ENCODE results near the gene HIRA. TPM values are rescaled to one million over a fixed set of nuclear protein-coding genes. Genes with fewer than 3 reads are reported as not detected.

HIRA gene
- total RNA-seq, 1 experiment from 2014 or later: 50.6 TPM

GRCh38 chr22:19466126-19466716 is 34.7 kb upstream of the HIRA start:
- Histone ChIP-seq H3K9me3 (ENCODE audit: low read depth, low read length, poor library complexity, severe bottlenecking) (no peaks in the 10 kb centered on the region), H3K4me3 (ENCODE audit: low read depth, low read length, poor library complexity, severe bottlenecking) (no peak overlapping the region), H3K36me3 (ENCODE audit: insufficient read depth, low read length, poor library complexity, severe bottlenecking) (peaks cover 75% of the 10 kb centered on the region), H3K27ac (ENCODE audit: low read depth, low read length, poor library complexity, severe bottlenecking) (no peak overlapping the region), H3K27me3 (replicated peaks; ENCODE audit: insufficient read depth, low read depth, low read length, poor library complexity) (no peaks in the 10 kb centered on the region), H3K4me1 (ENCODE audit: insufficient read depth, low read length, poor library complexity, severe bottlenecking) (no peaks in the 10 kb centered on the region)
- ChIA-PET CTCF (no interaction called here), POLR2A (ENCODE audit: low non-redundant PET) (no interaction called here)
- DNase-seq (ENCODE audit: low spot score): no peak
- intact Hi-C loops (cut with micrococcal nuclease; ENCODE audit: unreplicated experiment): no loop called here
- no peak for TF ChIP-seq CTCF (conservative IDR thresholded peaks at IDR 0.05; ENCODE audit: low read depth, low read length)
- no peak for TF ChIP-seq EZH2 (IDR thresholded peaks at IDR 0.05; ENCODE audit: borderline replicate concordance, low read depth, low read length, poor library complexity, severe bottlenecking)
- no TSS peak for BruUV-seq (replicated peaks)

- ChIA-PET POLR2A (ENCODE audit: low non-redundant PET) (no interaction called here), CTCF (no interaction called here)
- H3K4me3 ChIP-seq (ENCODE audit: low read depth, low read length, poor library complexity, severe bottlenecking): no peak overlapping the region
- no peak for DNase-seq (ENCODE audit: low spot score)
- BruUV-seq (replicated peaks): no TSS peak
- H3K36me3 ChIP-seq (ENCODE audit: insufficient read depth, low read length, poor library complexity, severe bottlenecking): peaks cover 69% of the 10 kb centered on the region
- H3K27ac ChIP-seq (ENCODE audit: low read depth, low read length, poor library complexity, severe bottlenecking): no peak overlapping the region
- H3K27me3 ChIP-seq (replicated peaks; ENCODE audit: insufficient read depth, low read depth, low read length, poor library complexity): no peaks in the 10 kb centered on the region
- intact Hi-C loops (cut with micrococcal nuclease; ENCODE audit: unreplicated experiment): no loop called here
- no peaks in the 10 kb centered on the region for H3K4me1 ChIP-seq (ENCODE audit: insufficient read depth, low read length, poor library complexity, severe bottlenecking)
- no peaks in the 10 kb centered on the region for H3K9me3 ChIP-seq (ENCODE audit: low read depth, low read length, poor library complexity, severe bottlenecking)
- TF ChIP-seq EZH2 (IDR thresholded peaks at IDR 0.05; ENCODE audit: borderline replicate concordance, low read depth, low read length, poor library complexity, severe bottlenecking) (no peak), CTCF (conservative IDR thresholded peaks at IDR 0.05; ENCODE audit: low read depth, low read length) (no peak)
These were observed 33.4 kb upstream of the HIRA start for GRCh38 chr22:19464975-19465374.

GRCh38 chr22:19464546-19464945 is 33.0 kb upstream of the HIRA start:
- ChIA-PET CTCF (no interaction called here), POLR2A (ENCODE audit: low non-redundant PET) (no interaction called here)

More at GRCh38 chr22:19464546-19464945, 33.0 kb upstream of the HIRA start:
- Histone ChIP-seq H3K9me3 (ENCODE audit: low read depth, low read length, poor library complexity, severe bottlenecking) (no peaks in the 10 kb centered on the region), H3K4me1 (ENCODE audit: insufficient read depth, low read length, poor library complexity, severe bottlenecking) (no peaks in the 10 kb centered on the region), H3K4me3 (ENCODE audit: low read depth, low read length, poor library complexity, severe bottlenecking) (no peak overlapping the region), H3K27ac (ENCODE audit: low read depth, low read length, poor library complexity, severe bottlenecking) (no peak overlapping the region), H3K27me3 (replicated peaks; ENCODE audit: insufficient read depth, low read depth, low read length, poor library complexity) (no peaks in the 10 kb centered on the region), H3K36me3 (ENCODE audit: insufficient read depth, low read length, poor library complexity, severe bottlenecking) (peaks cover 65% of the 10 kb centered on the region)
- intact Hi-C loops (cut with micrococcal nuclease; ENCODE audit: unreplicated experiment): no loop called here
- no TSS peak for BruUV-seq (replicated peaks)
- DNase-seq (ENCODE audit: low spot score): no peak
- TF ChIP-seq CTCF (conservative IDR thresholded peaks at IDR 0.05; ENCODE audit: low read depth, low read length): no peak
- TF ChIP-seq EZH2 (IDR thresholded peaks at IDR 0.05; ENCODE audit: borderline replicate concordance, low read depth, low read length, poor library complexity, severe bottlenecking): no peak
